Fibroblast of villous mesenchyme (primary cell): ENCODE results near the gene RIBC2. TPM values are rescaled to one million over a fixed set of nuclear protein-coding genes. Genes with fewer than 3 reads are reported as not detected.

Experiments used
- DNase-seq: peaks from one replicate; pipeline ENCODE4 v3.0.0-alpha.2; 2010; ENCODE audit warnings: low read depth
- H3K4me3 ChIP-seq: 2 replicates; pipeline ENCODE4 v1.5.1; 2011; ENCODE audit warnings: low read depth, mild to moderate bottlenecking, low read length
- total RNA-seq: library from RNA; depleted of rRNA; stranded (reverse); fragments of >200 nt; gene quantifications from 2 replicates; pipeline ENCODE4 v1.2.3, GENCODE V29; 2012
- TF ChIP-seq, protein P1 (sequence below): IDR thresholded peaks from 2 replicates; pipeline ENCODE4 v1.5.1; 2012; ENCODE audit warnings: low read depth, mild to moderate bottlenecking, low read length; ENCODE audit not compliant: insufficient read depth

The RIBC2 gene
- total RNA-seq, 1 donor, result 0.86 TPM

DNA sequence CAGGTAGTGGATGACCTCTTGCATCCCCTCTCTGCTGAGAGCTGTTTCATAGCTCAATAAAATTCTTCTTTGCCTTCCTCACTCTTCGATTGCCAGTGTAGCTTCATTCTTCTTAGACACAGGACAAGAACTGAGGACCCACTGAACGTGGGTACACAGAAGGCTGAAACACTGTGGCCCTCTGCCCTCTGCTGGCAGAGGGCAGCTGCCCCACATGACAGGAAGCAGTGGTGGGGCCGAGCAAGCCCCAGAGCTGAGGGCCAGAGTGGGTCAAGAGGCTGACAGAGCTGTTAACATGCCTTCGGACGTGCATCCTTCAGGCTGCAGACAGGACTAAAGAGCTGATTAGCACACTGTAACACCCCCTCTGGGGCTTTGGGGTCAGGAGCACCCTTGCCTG is 15.7 kb upstream of the RIBC2 start:
- DNase-seq, result no peak
- no peak overlapping the region for H3K4me3 ChIP-seq
- TF ChIP-seq, protein P1, sequence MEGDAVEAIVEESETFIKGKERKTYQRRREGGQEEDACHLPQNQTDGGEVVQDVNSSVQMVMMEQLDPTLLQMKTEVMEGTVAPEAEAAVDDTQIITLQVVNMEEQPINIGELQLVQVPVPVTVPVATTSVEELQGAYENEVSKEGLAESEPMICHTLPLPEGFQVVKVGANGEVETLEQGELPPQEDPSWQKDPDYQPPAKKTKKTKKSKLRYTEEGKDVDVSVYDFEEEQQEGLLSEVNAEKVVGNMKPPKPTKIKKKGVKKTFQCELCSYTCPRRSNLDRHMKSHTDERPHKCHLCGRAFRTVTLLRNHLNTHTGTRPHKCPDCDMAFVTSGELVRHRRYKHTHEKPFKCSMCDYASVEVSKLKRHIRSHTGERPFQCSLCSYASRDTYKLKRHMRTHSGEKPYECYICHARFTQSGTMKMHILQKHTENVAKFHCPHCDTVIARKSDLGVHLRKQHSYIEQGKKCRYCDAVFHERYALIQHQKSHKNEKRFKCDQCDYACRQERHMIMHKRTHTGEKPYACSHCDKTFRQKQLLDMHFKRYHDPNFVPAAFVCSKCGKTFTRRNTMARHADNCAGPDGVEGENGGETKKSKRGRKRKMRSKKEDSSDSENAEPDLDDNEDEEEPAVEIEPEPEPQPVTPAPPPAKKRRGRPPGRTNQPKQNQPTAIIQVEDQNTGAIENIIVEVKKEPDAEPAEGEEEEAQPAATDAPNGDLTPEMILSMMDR, result peak; percentile 3

DNA sequence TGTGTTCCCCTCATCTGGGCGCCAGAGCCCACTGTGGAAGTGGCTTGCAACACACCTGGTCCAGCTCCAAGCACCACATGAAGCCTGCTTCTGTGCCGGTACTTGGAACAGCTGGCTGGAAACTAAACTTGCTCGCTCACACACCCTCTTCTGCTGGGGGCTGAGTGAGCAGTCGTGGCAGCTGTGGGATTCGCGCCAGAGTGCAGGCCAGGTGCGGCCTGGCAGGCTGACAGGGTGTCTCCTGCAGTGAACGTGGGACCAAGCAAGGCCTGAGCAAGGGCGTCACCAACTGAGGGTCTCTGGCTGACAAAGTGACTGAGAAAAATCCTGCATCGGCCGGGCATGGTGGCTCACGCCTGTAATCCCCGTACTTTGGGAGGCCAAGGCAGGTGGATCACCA is 15.3 kb upstream of the RIBC2 start:
- no peak for DNase-seq
- TF ChIP-seq, protein P1, result no peak
- no peak overlapping the region for H3K4me3 ChIP-seq

DNA sequence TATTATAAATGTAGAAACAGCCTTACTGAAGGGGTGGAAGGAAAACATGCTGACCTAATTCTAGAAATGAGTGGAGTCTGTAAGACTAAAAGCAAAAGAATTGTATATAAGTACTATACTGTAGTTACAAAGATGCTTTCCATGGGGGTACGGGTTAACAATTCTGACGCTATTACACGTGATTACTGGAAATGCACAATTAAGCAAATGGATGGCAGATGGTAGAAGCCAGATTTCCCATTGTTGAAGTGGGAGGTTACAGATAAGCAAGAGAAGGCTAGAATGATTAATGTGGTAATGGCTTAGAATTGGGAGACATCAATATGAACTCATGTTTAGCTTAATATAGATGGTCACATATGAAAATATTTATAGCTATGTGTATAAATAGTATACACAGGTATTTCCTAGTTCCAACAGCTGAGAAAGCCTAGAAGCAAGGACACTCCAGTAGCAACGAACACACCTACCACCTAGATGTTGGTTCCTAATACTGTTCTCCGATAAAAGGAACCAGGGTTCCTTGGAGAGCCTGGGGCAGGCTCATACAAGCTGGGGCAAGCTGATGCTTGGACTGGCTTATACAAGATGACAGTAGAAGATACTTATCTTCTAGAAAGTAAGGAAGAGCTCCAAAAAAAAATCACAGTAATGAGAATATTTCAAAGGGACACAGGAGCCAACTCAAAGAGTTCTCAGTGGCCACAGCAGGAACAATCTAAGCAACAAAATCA is 13.6 kb upstream of the RIBC2 start:
- DNase-seq, result no peak
- TF ChIP-seq, protein P1, result no peak
- no peak overlapping the region for H3K4me3 ChIP-seq

DNA sequence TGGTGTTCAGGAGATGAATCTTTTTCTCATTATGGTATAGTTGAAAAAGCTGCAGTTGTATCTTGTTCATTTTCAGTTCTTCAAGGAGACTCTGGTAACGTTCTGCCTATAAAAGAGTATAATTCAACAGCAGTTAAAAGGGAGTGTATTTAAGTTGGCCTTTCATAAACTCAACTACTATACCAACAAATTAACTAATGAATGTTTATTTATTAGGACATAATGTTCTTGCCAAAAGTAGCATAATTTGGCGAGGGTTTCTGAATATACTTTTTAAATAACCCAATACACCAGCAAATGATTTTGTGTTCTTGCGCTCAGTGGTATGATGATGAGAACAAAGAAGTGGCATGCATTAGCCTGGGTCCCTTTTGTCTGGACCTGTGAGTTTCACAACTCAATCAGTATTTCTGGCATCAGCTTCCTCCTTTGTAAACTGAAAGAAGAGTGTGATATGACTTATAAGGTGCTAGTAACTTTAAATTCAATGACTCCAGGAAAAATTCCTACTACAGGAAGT is 11.0 kb upstream of the RIBC2 start:
- TF ChIP-seq, protein P1, result no peak
- DNase-seq, result no peak

DNA sequence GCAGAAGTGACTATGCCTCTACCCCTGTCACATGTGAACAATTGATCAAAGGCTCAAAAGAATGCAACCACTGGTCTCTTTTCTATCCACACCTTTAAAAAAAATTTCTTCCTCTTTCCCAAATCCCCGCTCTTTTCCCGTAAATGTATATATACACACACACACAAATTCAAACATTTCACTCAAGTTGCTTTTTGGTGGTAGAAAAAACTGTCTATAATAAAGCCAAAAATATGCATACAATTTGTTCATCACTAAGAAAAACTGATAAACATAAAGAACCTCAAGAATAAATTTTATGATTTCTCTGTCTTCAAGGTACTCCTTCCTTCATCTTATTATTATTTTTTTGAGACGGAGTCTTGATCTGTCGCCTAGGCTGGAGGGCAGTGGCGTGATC is 5.7 kb upstream of the RIBC2 start:
- TF ChIP-seq, protein P1, result no peak
- H3K4me3 ChIP-seq, result no peak overlapping the region
- no peak for DNase-seq

More for the DNA sequence above, 11.0 kb upstream of the RIBC2 start:
- H3K4me3 ChIP-seq, result no peak overlapping the region

DNA sequence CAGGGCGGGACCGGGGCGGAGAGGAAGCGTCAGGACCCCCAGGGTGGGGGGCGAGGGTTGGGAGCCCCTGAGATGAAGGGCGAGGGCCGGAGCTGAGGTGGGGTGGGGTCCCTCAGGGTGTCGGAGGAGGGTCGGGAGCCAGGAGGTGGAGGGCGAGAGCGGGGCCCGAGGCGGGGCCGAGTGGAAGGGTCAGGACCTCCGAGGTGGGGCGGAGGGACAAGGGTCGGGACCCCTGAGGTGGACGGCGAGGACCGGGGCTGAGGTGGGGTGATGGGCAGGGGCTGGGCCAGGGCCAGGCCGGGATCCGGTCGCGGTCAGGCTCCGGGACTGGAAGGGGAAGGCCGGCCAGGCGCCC is 503 bp upstream of the RIBC2 start:
- TF ChIP-seq, protein P1, result no peak
- peak overlapping the region; percentile 78 for H3K4me3 ChIP-seq
- DNase-seq, result no peak
